ENCODE results near the gene EML6. TPM values are rescaled to one million over a fixed set of nuclear protein-coding genes. Genes with fewer than 3 reads are reported as not detected.
A peak's percentile ranks its signal among the peaks of the same experiment; 100 is the strongest.

The EML6 gene
- polyA plus RNA-seq, 1 donor (not counting 4 experiments of a cell fraction or from before 2014, with no cell fraction given), result 0.96 TPM

GRCh38 chr2:54995553-54995952, 272.1 kb downstream of the EML6 start:
- dilution Hi-C loops (cut with MboI; ENCODE audit: extremely low pct_ligation_motif_present, low sequenced_read_pairs), result no loop called here

GRCh38 chr2:54997826-54998225, 274.4 kb downstream of the EML6 start:
- Histone ChIP-seq H3K4me1 (ENCODE audit: control insufficient read depth, extremely low read depth, insufficient read depth, low read length) (peaks cover 30% of the 10 kb centered on the region), H3K9ac (ENCODE audit: control insufficient read depth, extremely low read depth, insufficient read depth, low read length) (no peak overlapping the region), H3K36me3 (ENCODE audit: control insufficient read depth in 2 of 2, extremely low read depth in 1 of 2, insufficient read depth in 2 of 2, low read length in 2 of 2) (no peaks in the 10 kb centered on the region), H3K27me3 (ENCODE audit: control insufficient read depth, extremely low read depth, insufficient read depth, low read length) (no peaks in the 10 kb centered on the region), H4K20me1 (ENCODE audit: control insufficient read depth, extremely low read depth, insufficient read depth, low read length) (peaks cover 35% of the 10 kb centered on the region), H3K79me2 (ENCODE audit: control insufficient read depth, insufficient read depth, low read length) (peaks cover 99% of the 10 kb centered on the region), H3K9me1 (ENCODE audit: control insufficient read depth, extremely low read depth, insufficient read depth, low read length) (peaks cover 2% of the 10 kb centered on the region), H3K9me3 (ENCODE audit: control insufficient read depth, low read depth, low read length) (no peaks in the 10 kb centered on the region), H3K4me3 (ENCODE audit: control insufficient read depth in 2 of 3, extremely low read depth in 1 of 3, insufficient read depth in 2 of 3, low read depth in 1 of 3, low read length in 3 of 3) (no peak overlapping the region), H3K27ac (ENCODE audit: control insufficient read depth, insufficient read depth, low read length) (no peak overlapping the region), H3K4me2 (ENCODE audit: control insufficient read depth, extremely low read depth, insufficient read depth, low read depth, low read length) (no peak overlapping the region), H2AFZ (ENCODE audit: control insufficient read depth, low read length) (no peak overlapping the region)
- TF ChIP-seq EZH2 (IDR thresholded peaks at IDR 0.05; ENCODE audit: low read length), result no peak
- TF ChIP-seq, protein P1, sequence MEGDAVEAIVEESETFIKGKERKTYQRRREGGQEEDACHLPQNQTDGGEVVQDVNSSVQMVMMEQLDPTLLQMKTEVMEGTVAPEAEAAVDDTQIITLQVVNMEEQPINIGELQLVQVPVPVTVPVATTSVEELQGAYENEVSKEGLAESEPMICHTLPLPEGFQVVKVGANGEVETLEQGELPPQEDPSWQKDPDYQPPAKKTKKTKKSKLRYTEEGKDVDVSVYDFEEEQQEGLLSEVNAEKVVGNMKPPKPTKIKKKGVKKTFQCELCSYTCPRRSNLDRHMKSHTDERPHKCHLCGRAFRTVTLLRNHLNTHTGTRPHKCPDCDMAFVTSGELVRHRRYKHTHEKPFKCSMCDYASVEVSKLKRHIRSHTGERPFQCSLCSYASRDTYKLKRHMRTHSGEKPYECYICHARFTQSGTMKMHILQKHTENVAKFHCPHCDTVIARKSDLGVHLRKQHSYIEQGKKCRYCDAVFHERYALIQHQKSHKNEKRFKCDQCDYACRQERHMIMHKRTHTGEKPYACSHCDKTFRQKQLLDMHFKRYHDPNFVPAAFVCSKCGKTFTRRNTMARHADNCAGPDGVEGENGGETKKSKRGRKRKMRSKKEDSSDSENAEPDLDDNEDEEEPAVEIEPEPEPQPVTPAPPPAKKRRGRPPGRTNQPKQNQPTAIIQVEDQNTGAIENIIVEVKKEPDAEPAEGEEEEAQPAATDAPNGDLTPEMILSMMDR (optimal IDR thresholded peaks at IDR 0.05 in 1 of 3, IDR thresholded peaks at IDR 0.05 in 1 of 3, conservative IDR thresholded peaks at IDR 0.05 in 1 of 3; ENCODE audit: extremely low read depth in 1 of 3, insufficient read depth in 2 of 3, low read length in 3 of 3), result peak in 1 of 3 experiments; percentile 4
- DNase-seq (ENCODE audit: low read depth, low spot score) (no peak), FAIRE-seq (no peak)
- dilution Hi-C loops (cut with MboI; ENCODE audit: extremely low pct_ligation_motif_present, low sequenced_read_pairs), result no loop called here

More at GRCh38 chr2:54995553-54995952, 272.1 kb downstream of the EML6 start:
- peaks cover 21% of the 10 kb centered on the region for H3K4me1 ChIP-seq (ENCODE audit: control insufficient read depth, extremely low read depth, insufficient read depth, low read length)
- H4K20me1 ChIP-seq (ENCODE audit: control insufficient read depth, extremely low read depth, insufficient read depth, low read length), result peaks cover 35% of the 10 kb centered on the region
- FAIRE-seq (no peak), DNase-seq (ENCODE audit: low read depth, low spot score) (no peak)
- H3K36me3 ChIP-seq (ENCODE audit: control insufficient read depth in 2 of 2, extremely low read depth in 1 of 2, insufficient read depth in 2 of 2, low read length in 2 of 2), result no peaks in the 10 kb centered on the region
- no peaks in the 10 kb centered on the region for H3K9me3 ChIP-seq (ENCODE audit: control insufficient read depth, low read depth, low read length)
- H3K4me3 ChIP-seq (ENCODE audit: control insufficient read depth in 2 of 3, extremely low read depth in 1 of 3, insufficient read depth in 2 of 3, low read depth in 1 of 3, low read length in 3 of 3), result no peak overlapping the region
- H3K27me3 ChIP-seq (ENCODE audit: control insufficient read depth, extremely low read depth, insufficient read depth, low read length), result no peaks in the 10 kb centered on the region
- TF ChIP-seq, protein P1 (optimal IDR thresholded peaks at IDR 0.05 in 1 of 3, IDR thresholded peaks at IDR 0.05 in 1 of 3, conservative IDR thresholded peaks at IDR 0.05 in 1 of 3; ENCODE audit: extremely low read depth in 1 of 3, insufficient read depth in 2 of 3, low read length in 3 of 3), result no peak
- TF ChIP-seq EZH2 (IDR thresholded peaks at IDR 0.05; ENCODE audit: low read length), result no peak
- no peak overlapping the region for H2AFZ ChIP-seq (ENCODE audit: control insufficient read depth, low read length)
- no peak overlapping the region for H3K27ac ChIP-seq (ENCODE audit: control insufficient read depth, insufficient read depth, low read length)
- no peak overlapping the region for H3K9ac ChIP-seq (ENCODE audit: control insufficient read depth, extremely low read depth, insufficient read depth, low read length)
- no peak overlapping the region for H3K4me2 ChIP-seq (ENCODE audit: control insufficient read depth, extremely low read depth, insufficient read depth, low read depth, low read length)
- peaks cover 5% of the 10 kb centered on the region for H3K9me1 ChIP-seq (ENCODE audit: control insufficient read depth, extremely low read depth, insufficient read depth, low read length)
- peaks cover 98% of the 10 kb centered on the region for H3K79me2 ChIP-seq (ENCODE audit: control insufficient read depth, insufficient read depth, low read length)

All from keratinocyte (primary cell).